Heart left ventricle (tissue), 16 donors: ENCODE measurements around the gene LEPR. TPM values are rescaled to one million over a fixed set of nuclear protein-coding genes. Genes with fewer than 3 reads are reported as not detected.

ENCODE experiments used
- ATAC-seq, 4 donors: fragments of 200-7000 bp; cut with Tn5 transposase; one replicate each; pipeline ENCODE4 v1.9.1; 2020 to 2022; ENCODE audit warnings: moderate library complexity in 4 of 4, mild to moderate bottlenecking in 3 of 4, moderate number of reproducible peaks in 1 of 4
- DNase-seq, 5 donors: peaks; one replicate each; pipeline ENCODE4 v3.0.0-alpha.2; 2020
- H3K27ac ChIP-seq, 12 donors: fragments of 200-600 bp; sonication (generic) in 4 of 12; one replicate each; pipeline versions ENCODE4 v1.5.0 to v1.8.0; 2016 to 2022; ENCODE audit warnings: mild to moderate bottlenecking in 2 of 12
- H3K27me3 ChIP-seq, 9 donors: fragments of 200-600 bp; sonication (generic) in 2 of 9; one replicate each; pipeline versions ENCODE4 v1.5.1 to v1.8.0; 2016 to 2022; ENCODE audit warnings: mild to moderate bottlenecking in 3 of 9
- H3K36me3 ChIP-seq, 9 donors: fragments of 200-600 bp; sonication (generic) in 2 of 9; one replicate each; pipeline versions ENCODE4 v1.5.0 to v1.8.0; 2018 to 2022; ENCODE audit warnings: mild to moderate bottlenecking in 2 of 9
- H3K4me1 ChIP-seq, 12 donors: fragments of 200-600 bp; sonication (generic) in 4 of 12; one replicate each; pipeline versions ENCODE4 v1.5.0 to v1.8.0; 2016 to 2022; ENCODE audit warnings: mild to moderate bottlenecking in 3 of 12
- H3K4me3 ChIP-seq, 12 donors: fragments of 200-600 bp; sonication (generic) in 4 of 12; one replicate each; pipeline versions ENCODE4 v1.5.0 to v1.8.0; 2017 to 2022; ENCODE audit warnings: mild to moderate bottlenecking in 9 of 12, moderate library complexity in 4 of 12
- H3K9me3 ChIP-seq, 12 donors: fragments of 200-600 bp; sonication (generic) in 4 of 12; one replicate each; pipeline versions ENCODE4 v1.5.0 to v1.8.0; 2016 to 2022; ENCODE audit warnings: mild to moderate bottlenecking in 1 of 12
- POLR2A ChIP-seq, 2 donors: fragments of 450-650 bp; IDR thresholded peaks; one replicate each; pipeline ENCODE4 v1.6.1; 2017; ENCODE audit warnings: antibody characterized with exemption in 2 of 2, mild to moderate bottlenecking in 2 of 2, moderate library complexity in 2 of 2
- WGBS, 4 donors: extraction: QIAGEN DNeasy Blood & Tissue Kit in 2 of 4; methylation state at CpG; one replicate each; pipeline versions ENCODE4 v1.1.5 to v1.1.7; 2013 to 2018; 5-methylcytosine and 5-hydroxymethylcytosine counted together
- intact Hi-C, 10 donors: fragments of 100-400 bp; cut with DNase I; formaldehyde crosslinking; loops; one replicate each; pipeline versions ENCODE4 v1.11.1 to v1.14.2; 2022
- polyA plus RNA-seq, 2 donors: library from polyadenylated mRNA; stranded (reverse); fragments of 200-250 nt; gene quantifications; one replicate each; pipeline ENCODE4 v1.2.3, GENCODE V29; 2013
- total RNA-seq, 9 donors: library from RNA; depleted of rRNA in 2 of 9; stranded (reverse); fragments of >200 nt in 2 of 9; fragmentation: NEBNext Ultra II Directional in 3 of 9; extraction: Animal tissue kit (Norgen Biotek cat#: 25700) in 3 of 9; gene quantifications; one replicate each; pipeline versions ENCODE4 v1.1.0 to v1.2.4, GENCODE V29; 2016 to 2023
- TF ChIP-seq, protein P1 (sequence below), 12 donors: fragments of 200-600 bp; sonication (generic) in 4 of 12; IDR thresholded peaks; one replicate each; pipeline versions ENCODE4 v1.5.0 to v1.8.0; 2018 to 2022; ENCODE audit warnings: antibody characterized with exemption in 12 of 12, mild to moderate bottlenecking in 5 of 12
- donor health status: ischemic (EF 13 %, LVEDD 7.1; RV severe dilation, severe dysfunction).
- donor health status: healthy with polysubstance abuse.
- donor health status: DM: no; HTN: yes; CAD: no.
- donor health status: DM: no; HTN: no; CAD: no.
- donor health status: ischemic (EF 25% LVEDD 6.9; RV normal size, moderate dysfunction).
- donor health status: ischemic (EF 25% LVEDD 5.7; RV mildly dilated, moderate dysfunction).
- donor health status: healthy.
- donor health status: DM: yes; HTN: yes; CAD: no.
- donor health status: ischemic (EF 35%, LVEDD 5.7; RV mildly dilated, moderate dysfunction).
- donor health status: nonischemic (EF 11% LVEDD 7.7; RV severe dilation, severe dysfunction).
- donor health status: DM: yes; HTN: yes; CAD: no.
- donor health status: PGD.
- donor health status: ischemic (EF 29% LVEDD 5.4; RV normal size, mild dysfunction).
- donor health status: nonischemic (EF 23%, LVEDD 6.1; RV moderate dilation, normal function).

LEPR gene
- total and polyA plus RNA-seq, 11 donors: 1.5 to 11.6 (median 5.0) TPM

DNA sequence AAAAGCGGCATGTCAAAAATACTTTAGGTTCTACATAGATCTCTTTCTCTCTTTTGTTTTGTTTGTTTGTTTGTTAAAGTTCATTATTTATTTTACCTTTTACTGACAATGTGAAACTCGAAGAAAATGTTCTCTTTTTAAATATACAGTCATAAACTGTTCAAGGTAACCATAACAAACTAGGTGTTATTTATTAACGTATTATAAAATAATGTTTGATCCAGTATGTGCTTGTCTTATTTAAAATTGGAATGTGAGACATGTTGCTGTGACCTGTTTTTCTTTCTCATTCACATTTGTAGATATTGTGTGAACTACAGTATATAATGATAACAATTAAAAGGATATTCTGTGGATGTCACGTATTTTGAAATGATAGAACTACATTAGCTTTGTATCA, 5.9 kb upstream of the LEPR start:
- intact Hi-C loops: loop anchor here in 1 of 10 donors (10.0 kb wide), 1 partner anchor 150 kb away; no protein-coding TSS in a partner anchor

DNA sequence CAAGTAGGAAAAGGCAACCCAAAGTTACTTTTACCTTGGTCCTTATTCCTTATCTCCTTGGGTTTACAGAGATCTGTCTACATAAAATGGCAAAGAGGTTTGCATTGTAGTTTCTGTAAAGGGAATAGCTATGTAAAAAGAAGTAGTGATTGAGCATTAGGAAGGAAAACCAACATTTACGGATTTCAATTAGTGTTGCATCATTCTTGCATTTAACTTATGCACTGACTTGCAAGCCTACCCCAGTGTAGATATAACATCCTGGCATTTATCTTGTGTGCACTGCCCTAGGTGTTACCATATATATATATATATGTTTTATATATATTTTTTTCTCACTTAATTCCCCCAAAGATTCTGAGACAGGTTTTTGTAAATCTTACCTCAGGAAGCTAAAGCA, 3.7 kb upstream of the LEPR start:
- peaks cover 0 to 8% (median 0%) of the 10 kb centered on the region in 9 donors for H3K36me3 ChIP-seq
- H3K9me3 ChIP-seq: no peaks in the 10 kb centered on the region
- intact Hi-C loops: loop anchor here in 2 of 10 donors (5.0 to 10.0 kb wide), 2 partner anchors 152 to 159 kb away; no protein-coding TSS in a partner anchor
- H3K4me1 ChIP-seq: peaks cover 0 to 13% (median 3%) of the 10 kb centered on the region in 12 donors
- H3K27ac ChIP-seq: no peak overlapping the region
- no peak overlapping the region for H3K4me3 ChIP-seq
- ATAC-seq: no peak
- DNase-seq: no peak
- WGBS, 4 donors: 87 to 94% (median 94%) methylated on average over 1 of the region's 1 CpG
- no peaks in the 10 kb centered on the region for H3K27me3 ChIP-seq
- TF ChIP-seq, protein P1, sequence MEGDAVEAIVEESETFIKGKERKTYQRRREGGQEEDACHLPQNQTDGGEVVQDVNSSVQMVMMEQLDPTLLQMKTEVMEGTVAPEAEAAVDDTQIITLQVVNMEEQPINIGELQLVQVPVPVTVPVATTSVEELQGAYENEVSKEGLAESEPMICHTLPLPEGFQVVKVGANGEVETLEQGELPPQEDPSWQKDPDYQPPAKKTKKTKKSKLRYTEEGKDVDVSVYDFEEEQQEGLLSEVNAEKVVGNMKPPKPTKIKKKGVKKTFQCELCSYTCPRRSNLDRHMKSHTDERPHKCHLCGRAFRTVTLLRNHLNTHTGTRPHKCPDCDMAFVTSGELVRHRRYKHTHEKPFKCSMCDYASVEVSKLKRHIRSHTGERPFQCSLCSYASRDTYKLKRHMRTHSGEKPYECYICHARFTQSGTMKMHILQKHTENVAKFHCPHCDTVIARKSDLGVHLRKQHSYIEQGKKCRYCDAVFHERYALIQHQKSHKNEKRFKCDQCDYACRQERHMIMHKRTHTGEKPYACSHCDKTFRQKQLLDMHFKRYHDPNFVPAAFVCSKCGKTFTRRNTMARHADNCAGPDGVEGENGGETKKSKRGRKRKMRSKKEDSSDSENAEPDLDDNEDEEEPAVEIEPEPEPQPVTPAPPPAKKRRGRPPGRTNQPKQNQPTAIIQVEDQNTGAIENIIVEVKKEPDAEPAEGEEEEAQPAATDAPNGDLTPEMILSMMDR (IDR thresholded peaks at IDR 0.05): no peak
- no peak for TF ChIP-seq POLR2A (IDR thresholded peaks at IDR 0.05)

More for the DNA sequence above, 5.9 kb upstream of the LEPR start:
- WGBS, 4 donors: 88 to 94% (median 89%) methylated on average over 4 of the region's 4 CpGs
- TF ChIP-seq POLR2A (IDR thresholded peaks at IDR 0.05): no peak
- TF ChIP-seq, protein P1 (IDR thresholded peaks at IDR 0.05): no peak
- Histone ChIP-seq H3K9me3 (no peaks in the 10 kb centered on the region), H3K4me3 (no peak overlapping the region), H3K4me1 (peaks cover 0 to 4% (median 0%) of the 10 kb centered on the region in 12 donors), H3K27me3 (no peaks in the 10 kb centered on the region), H3K27ac (no peak overlapping the region), H3K36me3 (peaks cover 0 to 13% (median 0%) of the 10 kb centered on the region in 9 donors)
- ATAC-seq (no peak), DNase-seq (no peak)

DNA sequence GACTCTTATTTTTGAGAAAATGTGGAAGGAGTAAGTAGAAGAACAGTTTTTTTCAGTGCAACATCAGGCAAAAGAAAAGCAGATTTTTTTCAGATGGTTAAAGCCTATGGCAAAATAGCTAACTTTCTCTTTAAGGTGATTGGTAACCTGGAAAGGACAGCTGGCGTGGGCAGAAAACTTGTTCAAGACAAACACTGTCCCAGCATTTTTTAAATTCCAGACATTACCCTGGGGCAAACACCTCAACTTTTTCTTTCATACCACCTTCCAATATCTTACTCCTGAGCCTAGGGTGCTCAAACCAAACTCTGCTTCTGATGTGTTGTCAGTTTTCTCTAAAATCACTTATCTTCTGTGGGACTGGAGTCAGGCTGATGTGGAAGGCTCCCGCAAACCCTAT, 2.7 kb upstream of the LEPR start:
- 92 to 96% (median 93%) methylated on average over 2 of the region's 2 CpGs for WGBS, 4 donors
- Histone ChIP-seq H3K36me3 (peaks cover 0 to 8% (median 0%) of the 10 kb centered on the region in 9 donors), H3K4me3 (no peak overlapping the region)

DNA sequence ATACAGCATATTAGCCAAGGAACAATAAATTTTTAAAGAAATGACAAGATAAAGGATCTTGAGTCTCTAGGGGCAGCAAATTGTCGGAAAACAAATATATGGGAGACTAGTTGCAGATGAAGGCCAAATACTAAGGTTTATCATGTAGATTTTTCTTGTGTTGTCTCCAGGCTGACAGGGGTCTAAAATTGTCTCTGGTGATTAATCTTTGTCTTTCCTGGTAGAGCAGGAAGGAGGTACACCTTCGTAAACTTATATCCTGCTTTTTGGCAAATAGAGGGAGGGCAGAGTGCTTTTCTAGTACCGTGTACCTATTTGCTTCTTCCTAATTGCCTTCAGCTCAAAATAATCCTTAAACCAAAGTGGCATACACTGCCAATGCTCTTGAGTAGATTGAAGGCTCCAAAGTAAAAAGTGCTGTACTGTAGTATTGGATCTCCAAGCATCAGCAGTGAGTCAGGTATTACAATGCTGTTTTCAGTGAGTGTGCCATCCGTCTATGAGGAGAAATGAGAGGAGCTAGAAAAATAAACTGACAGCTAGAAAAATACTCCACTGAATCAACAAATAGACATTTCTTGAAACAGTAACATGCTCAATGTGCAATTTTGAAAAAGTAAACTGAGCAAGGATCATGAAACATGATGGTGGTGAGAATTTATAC, 1.8 kb upstream of the LEPR start:
- Histone ChIP-seq H3K4me3 (no peak overlapping the region), H3K4me1 (peaks cover 0 to 32% (median 21%) of the 10 kb centered on the region in 12 donors), H3K27me3 (no peaks in the 10 kb centered on the region), H3K9me3 (no peaks in the 10 kb centered on the region), H3K27ac (peak overlapping the region in 1 of 12 donors; percentile 91), H3K36me3 (no peaks in the 10 kb centered on the region)
- intact Hi-C loops: loop anchor here in 2 of 10 donors (5.0 to 10.0 kb wide), 2 partner anchors 154 to 161 kb away; no protein-coding TSS in a partner anchor
- TF ChIP-seq POLR2A (IDR thresholded peaks at IDR 0.05): no peak
- TF ChIP-seq, protein P1 (IDR thresholded peaks at IDR 0.05): no peak
- 91 to 95% (median 92%) methylated on average over 4 of the region's 4 CpGs for WGBS, 4 donors
- ATAC-seq: no peak
- DNase-seq: no peak

More for the DNA sequence above, 2.7 kb upstream of the LEPR start:
- DNase-seq (no peak), ATAC-seq (no peak)
- no peak overlapping the region for H3K27ac ChIP-seq
- peaks cover 0 to 23% (median 13%) of the 10 kb centered on the region in 12 donors for H3K4me1 ChIP-seq
- intact Hi-C loops: loop anchor here in 2 of 10 donors (5.0 to 10.0 kb wide), 2 partner anchors 153 to 160 kb away; no protein-coding TSS in a partner anchor
- H3K27me3 ChIP-seq: no peaks in the 10 kb centered on the region
- TF ChIP-seq, protein P1 (IDR thresholded peaks at IDR 0.05): no peak
- no peak for TF ChIP-seq POLR2A (IDR thresholded peaks at IDR 0.05)
- H3K9me3 ChIP-seq: no peaks in the 10 kb centered on the region
